Pulmonary artery endothelial cell (primary cell): ENCODE results near the gene AMPD1. TPM values are rescaled to one million over a fixed set of nuclear protein-coding genes. Genes with fewer than 3 reads are reported as not detected.

Experiments
- DNase-seq: peaks from one replicate; pipeline ENCODE4 v3.0.0-alpha.2; 2011; ENCODE audit warnings: low read depth, low spot score
- total RNA-seq: library from RNA; depleted of rRNA; stranded (reverse); fragments of >200 nt; gene quantifications from 2 replicates; pipeline ENCODE4 v1.2.3, GENCODE V29; 2014

Gene AMPD1
- total RNA-seq, 1 donor from 2014 or later: not detected

- DNase-seq: no peak
These were observed 54.0 kb downstream of the AMPD1 start for GRCh38 chr1:114641377-114641776.

GRCh38 chr1:114638910-114639309 is 56.4 kb downstream of the AMPD1 start:
- DNase-seq: no peak

GRCh38 chr1:114632427-114632826 is 62.9 kb downstream of the AMPD1 start:
- DNase-seq: no peak

GRCh38 chr1:114627107-114627506 is 68.2 kb downstream of the AMPD1 start:
- no peak for DNase-seq

- no peak for DNase-seq
These were observed 72.0 kb downstream of the AMPD1 start for GRCh38 chr1:114623364-114623763.

Other genes starting within 250 kb of the AMPD1 start
- 28.4 and 29.7 TPM in 2 replicates for gene TRIM33, start 184.3 kb downstream of the AMPD1 start, total RNA-seq
- gene BCAS2, start 113.9 kb downstream of the AMPD1 start, total RNA-seq: 37.8 and 51.3 TPM in 2 replicates
- gene DENND2C, start 25.5 kb downstream of the AMPD1 start, total RNA-seq: 0.32 and 0.46 TPM in 2 replicates
- gene NRAS, start 21.2 kb upstream of the AMPD1 start, total RNA-seq: 73.7 and 104 TPM in 2 replicates
- 907 and 1,022 TPM in 2 replicates for gene CSDE1, start 62.4 kb upstream of the AMPD1 start, total RNA-seq
- 73.0 and 92.9 TPM in 2 replicates for gene SIKE1, start 85.1 kb upstream of the AMPD1 start, total RNA-seq
- not detected in 2 replicates for gene SYCP1, start 159.3 kb upstream of the AMPD1 start, total RNA-seq